GM18951 (cell line): ENCODE data around the gene DHFR.
"Not testable (repeated sequence)": the region's sequence is repeated elsewhere in the genome, so short reads cannot be mapped to it uniquely, and the experiment has no call there.

Experiments used
- POLR2A ChIP-seq: IDR thresholded peaks from 4 replicates; pipeline ENCODE4 v1.6.1; 2011; ENCODE audit warnings: mild to moderate bottlenecking; ENCODE audit not compliant: insufficient read length, insufficient read depth; ENCODE audit errors: extremely low read depth
- in situ Hi-C: fragments of 300-500 bp; cut with MboI; formaldehyde crosslinking; loops from one replicate; pipeline ENCODE4 v1.12.0; 2022; ENCODE audit warnings: low sequenced_read_pairs, mixed read lengths, inconsistent platforms; ENCODE audit not compliant: unreplicated experiment

Gene DHFR

GRCh38 chr5:80600943-80601693, 53.7 kb downstream of the DHFR start:
- in situ Hi-C loops, result no loop called here
- no peak for TF ChIP-seq POLR2A

- in situ Hi-C loops, result no loop called here
- no peak for TF ChIP-seq POLR2A
Measured at GRCh38 chr5:80597500-80597899, 57.3 kb downstream of the DHFR start.

GRCh38 chr5:80594810-80595209, 60.0 kb downstream of the DHFR start:
- no peak for TF ChIP-seq POLR2A
- in situ Hi-C loops, result no loop called here

DNA sequence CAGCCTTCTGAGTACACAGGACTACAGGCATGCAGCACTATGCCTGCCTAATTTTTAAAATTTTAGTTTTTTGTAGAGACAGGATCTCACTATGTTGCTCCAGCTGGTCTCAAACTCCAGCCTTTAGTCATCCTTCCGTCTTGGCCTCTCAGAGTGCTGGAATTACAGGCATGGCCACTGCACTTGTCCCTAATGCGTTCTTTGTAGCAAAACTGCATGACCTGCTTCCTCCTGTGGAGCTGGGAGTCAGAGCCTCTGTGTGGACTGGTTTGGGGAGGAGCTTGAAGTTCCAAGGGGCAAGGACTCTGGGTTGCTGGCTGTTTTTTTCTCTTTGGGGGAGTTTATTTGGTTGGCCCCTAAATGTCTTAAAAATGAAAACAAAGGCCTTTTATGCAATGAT, 62.0 kb downstream of the DHFR start:
- TF ChIP-seq POLR2A, result no peak
- in situ Hi-C loops, result no loop called here

- no peak for TF ChIP-seq POLR2A
- in situ Hi-C loops, result no loop called here
Measured at GRCh38 chr5:80592105-80592504, 62.7 kb downstream of the DHFR start.

GRCh38 chr5:80591352-80591751, 63.4 kb downstream of the DHFR start:
- TF ChIP-seq POLR2A, result no peak
- in situ Hi-C loops, result no loop called here

DNA sequence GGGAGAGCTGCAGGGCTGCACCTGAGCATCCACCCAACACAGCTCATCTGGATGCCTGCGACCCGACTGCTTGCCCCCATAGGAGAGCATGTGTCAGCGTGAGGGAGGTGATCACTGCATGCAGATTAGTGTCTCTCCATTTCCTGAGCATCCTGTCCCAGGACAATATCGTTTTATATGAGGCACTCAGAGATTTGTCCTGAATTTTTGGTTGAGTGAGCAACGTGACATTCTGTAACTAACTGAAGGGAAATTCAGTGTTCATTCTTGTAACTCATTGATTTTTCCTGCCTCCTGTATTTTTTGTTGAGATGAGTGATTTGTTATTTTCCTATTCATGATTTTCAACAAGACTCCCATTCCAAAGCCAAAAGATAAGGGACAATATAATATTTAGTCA, 64.0 kb downstream of the DHFR start:
- no peak for TF ChIP-seq POLR2A
- in situ Hi-C loops, result no loop called here

- in situ Hi-C loops, result no loop called here
- TF ChIP-seq POLR2A, result no peak
Measured at GRCh38 chr5:80588858-80589540, 65.8 kb downstream of the DHFR start.

GRCh38 chr5:80584770-80585169, 70.0 kb downstream of the DHFR start:
- TF ChIP-seq POLR2A, result no peak
- in situ Hi-C loops, result no loop called here

- in situ Hi-C loops, result not testable (repeated sequence)
Measured at GRCh38 chr5:80580291-80580690, 74.5 kb downstream of the DHFR start.

DNA sequence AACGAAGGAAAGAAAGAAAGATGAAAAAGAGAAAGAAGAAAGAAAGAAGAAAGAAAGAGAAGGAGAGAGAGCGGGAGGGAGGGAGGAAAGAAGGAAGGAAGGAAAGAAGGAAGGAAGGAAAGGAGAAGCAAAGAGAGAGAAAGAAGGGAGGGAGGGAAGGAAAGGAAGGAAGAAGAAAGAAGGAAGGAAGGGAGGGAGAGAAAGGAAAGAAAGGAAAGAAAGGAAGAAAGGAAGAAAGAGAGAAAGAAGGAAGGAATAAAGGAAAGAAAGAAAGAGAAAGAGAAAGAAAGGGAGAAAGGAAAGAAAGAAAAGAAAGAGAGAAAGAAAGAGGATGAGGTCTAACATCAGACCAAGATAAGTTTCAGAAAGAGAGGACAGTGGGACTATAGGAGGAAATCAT, 75.7 kb downstream of the DHFR start:
- no peak for TF ChIP-seq POLR2A
- in situ Hi-C loops, result no loop called here

GRCh38 chr5:80577707-80578106, 77.1 kb downstream of the DHFR start:
- no peak for TF ChIP-seq POLR2A
- in situ Hi-C loops, result no loop called here

GRCh38 chr5:80576383-80576782, 78.4 kb downstream of the DHFR start:
- in situ Hi-C loops, result no loop called here
- TF ChIP-seq POLR2A, result no peak
